Mammary epithelial cell (primary cell): Measurements from ENCODE around the gene SPACA7.

Source experiments
- CTCF ChIP-seq, 2 donors: IDR thresholded peaks in 1 of 2; conservative IDR thresholded peaks in 1 of 2; 2 replicates each; pipeline ENCODE4 v1.5.1; 2011 to 2012; ENCODE audit warnings: inconsistent platforms in 2 of 2, low read length in 2 of 2, mild to moderate bottlenecking in 2 of 2, control low read depth in 1 of 2, low read depth in 1 of 2; ENCODE audit not compliant: insufficient read depth in 1 of 2; ENCODE audit errors: extremely low read depth in 1 of 2
- EZH2 ChIP-seq: IDR thresholded peaks from 2 replicates; pipeline ENCODE4 v1.6.1; 2012; ENCODE audit warnings: low read length, inconsistent platforms, borderline replicate concordance

GRCh38 chr13:112370311-112370710 lies 5.8 kb upstream of the SPACA7 start:
- no peak for TF ChIP-seq CTCF (conservative IDR thresholded peaks at IDR 0.05 in 1 of 2, IDR thresholded peaks at IDR 0.05 in 1 of 2; ENCODE audit: extremely low read depth in 1 of 2, insufficient read depth in 1 of 2, low read depth in 1 of 2, low read length in 2 of 2)
- no peak for TF ChIP-seq EZH2
